ENCODE measurements around the gene GABBR2.

GABBR2 gene

DNA sequence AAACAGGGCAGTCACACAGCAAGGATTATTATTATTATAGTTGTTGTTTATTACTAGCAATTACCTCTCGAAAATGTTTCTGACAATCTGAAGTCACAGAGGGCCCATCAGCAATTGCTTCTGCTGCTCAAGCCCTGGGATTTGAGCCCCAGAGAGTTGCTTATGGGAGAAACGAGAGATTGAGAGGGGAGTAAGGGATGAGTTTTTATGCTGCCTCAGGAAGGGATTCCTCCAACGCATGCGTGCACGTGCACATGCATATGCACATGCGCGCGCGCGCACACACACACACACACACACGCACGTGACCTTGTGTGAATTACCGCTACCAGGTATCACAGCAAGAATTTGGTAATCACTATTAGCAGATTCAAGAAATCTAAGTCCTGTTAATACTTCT lies 264.1 kb downstream of the GABBR2 start:
- TF ChIP-seq, protein P1, sequence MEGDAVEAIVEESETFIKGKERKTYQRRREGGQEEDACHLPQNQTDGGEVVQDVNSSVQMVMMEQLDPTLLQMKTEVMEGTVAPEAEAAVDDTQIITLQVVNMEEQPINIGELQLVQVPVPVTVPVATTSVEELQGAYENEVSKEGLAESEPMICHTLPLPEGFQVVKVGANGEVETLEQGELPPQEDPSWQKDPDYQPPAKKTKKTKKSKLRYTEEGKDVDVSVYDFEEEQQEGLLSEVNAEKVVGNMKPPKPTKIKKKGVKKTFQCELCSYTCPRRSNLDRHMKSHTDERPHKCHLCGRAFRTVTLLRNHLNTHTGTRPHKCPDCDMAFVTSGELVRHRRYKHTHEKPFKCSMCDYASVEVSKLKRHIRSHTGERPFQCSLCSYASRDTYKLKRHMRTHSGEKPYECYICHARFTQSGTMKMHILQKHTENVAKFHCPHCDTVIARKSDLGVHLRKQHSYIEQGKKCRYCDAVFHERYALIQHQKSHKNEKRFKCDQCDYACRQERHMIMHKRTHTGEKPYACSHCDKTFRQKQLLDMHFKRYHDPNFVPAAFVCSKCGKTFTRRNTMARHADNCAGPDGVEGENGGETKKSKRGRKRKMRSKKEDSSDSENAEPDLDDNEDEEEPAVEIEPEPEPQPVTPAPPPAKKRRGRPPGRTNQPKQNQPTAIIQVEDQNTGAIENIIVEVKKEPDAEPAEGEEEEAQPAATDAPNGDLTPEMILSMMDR (conservative IDR thresholded peaks at IDR 0.05): no peak
- H3K27ac ChIP-seq: no peak overlapping the region

DNA sequence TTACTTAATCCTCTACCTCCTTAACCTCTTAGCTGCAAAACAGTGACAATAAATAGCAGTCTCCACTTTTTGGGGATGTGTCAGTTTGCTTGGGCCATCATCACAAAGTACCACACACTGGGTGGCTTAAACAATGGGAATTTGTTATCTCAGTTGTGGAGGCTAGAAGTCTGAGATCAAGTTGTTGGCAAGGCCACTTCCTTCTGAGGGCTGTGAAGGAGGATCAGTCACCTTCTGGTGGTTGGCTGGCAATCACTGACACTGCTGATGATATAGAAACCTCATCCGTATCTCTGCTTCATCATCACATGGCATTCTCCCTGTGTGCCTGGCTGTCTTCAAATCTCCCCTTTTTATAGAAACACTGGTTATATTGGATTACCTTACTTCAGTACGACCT lies 266.2 kb downstream of the GABBR2 start:
- TF ChIP-seq, protein P1 (conservative IDR thresholded peaks at IDR 0.05): no peak
- no peak overlapping the region for H3K27ac ChIP-seq

DNA sequence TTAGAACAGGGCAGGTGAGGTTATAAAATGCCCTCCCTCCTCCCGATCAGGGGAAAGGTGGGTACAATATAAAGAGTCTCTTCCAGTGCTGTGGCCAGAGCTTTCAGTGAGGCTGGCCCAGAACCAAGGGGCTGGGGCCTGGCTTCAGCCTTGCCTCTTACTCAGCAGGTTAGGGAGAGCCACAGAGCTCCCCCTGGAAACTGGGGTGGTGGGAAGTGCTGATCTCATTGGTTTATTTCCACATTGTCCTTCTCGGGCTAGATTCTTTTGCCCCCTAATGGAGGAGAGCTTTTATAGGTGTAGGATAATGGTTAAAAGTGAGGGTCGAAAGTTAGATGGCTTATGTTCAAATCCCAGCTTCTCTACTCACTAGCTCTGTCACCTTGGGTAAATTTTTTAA lies 266.6 kb downstream of the GABBR2 start:
- TF ChIP-seq, protein P1 (conservative IDR thresholded peaks at IDR 0.05): no peak
- H3K27ac ChIP-seq: no peak overlapping the region

DNA sequence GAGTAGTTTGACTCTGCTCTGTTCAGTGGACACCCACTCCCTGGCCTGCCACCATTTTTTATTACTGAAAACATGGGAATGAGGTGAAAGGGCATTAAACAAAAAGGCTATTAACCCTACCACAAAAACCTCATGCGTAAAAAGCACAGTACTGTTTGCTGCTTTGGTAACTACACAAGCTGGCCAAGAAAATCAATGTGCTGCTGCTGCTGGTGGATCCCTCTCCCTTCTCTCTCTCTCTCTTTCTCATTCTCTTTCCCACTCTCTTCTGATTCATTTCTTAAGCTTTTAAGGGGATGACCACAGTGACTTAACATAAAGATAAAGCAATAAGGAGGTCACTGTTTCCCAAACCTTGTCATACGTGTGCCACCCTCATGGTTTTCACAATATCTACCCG lies 270.1 kb downstream of the GABBR2 start:
- TF ChIP-seq, protein P1 (conservative IDR thresholded peaks at IDR 0.05): no peak

DNA sequence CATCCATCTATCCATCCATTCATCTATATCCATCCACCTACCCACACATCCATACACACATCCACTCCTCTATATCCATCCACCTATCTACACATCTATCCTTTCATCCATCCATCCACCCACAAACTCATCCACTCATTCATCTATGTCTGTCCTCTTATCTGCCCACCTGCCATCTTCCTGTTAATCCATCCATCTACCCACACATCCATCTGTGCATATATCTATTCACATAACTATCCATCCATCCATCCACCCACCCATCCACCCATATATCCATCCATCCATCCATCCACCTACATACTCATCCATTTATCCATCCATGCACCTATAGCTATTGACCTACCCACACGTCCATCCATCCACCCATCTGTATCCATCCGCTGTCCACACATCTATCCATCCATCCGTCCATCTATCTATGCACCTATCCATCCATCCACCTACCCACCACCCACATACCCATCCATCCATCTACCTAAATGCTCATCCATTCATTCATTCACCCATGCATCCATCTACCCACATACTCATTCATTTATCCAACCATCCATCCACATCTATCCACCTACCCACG lies 271.2 kb downstream of the GABBR2 start:
- no peak overlapping the region for H3K27ac ChIP-seq
- TF ChIP-seq, protein P1 (conservative IDR thresholded peaks at IDR 0.05): no peak

More for the DNA sequence above, 270.1 kb downstream of the GABBR2 start:
- no peak overlapping the region for H3K27ac ChIP-seq

DNA sequence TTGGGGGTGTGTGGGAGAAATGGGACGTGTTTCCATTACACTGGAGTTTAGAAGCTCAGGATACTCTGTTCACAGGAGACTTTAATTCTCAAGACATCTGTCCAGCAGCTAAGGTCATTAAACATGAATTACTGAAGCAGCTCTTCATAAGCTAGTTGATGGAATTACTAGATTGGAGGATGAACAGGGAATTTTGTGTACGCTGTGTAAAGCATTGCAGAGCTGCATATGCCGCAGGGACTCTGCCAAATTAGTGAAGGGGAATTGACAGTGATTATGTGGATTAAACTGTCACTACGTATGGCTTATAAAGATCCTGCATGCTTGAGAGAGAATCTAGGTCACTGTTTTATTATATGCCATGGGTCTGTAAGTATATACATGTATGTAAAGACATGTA lies 275.8 kb downstream of the GABBR2 start:
- no peak overlapping the region for H3K27ac ChIP-seq
- TF ChIP-seq, protein P1 (conservative IDR thresholded peaks at IDR 0.05): no peak

DNA sequence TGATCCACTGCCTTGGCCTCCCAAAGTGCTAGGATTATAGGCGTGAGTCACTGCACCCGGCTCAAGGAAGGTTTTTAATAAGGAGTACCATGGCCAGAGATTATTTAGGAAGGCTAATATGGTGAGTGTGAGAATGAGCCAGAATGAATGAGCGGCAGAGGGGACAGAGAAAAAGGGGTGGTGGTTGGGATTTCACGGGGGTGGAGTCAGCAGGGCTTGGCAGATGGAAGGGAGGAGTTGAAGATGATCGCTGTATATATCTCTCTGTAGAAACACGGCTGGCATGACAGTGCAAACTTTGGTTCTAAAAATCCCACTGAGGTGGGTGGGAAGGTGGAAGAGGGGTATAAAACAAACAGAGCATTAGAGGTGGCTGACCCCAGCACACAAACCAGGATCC lies 276.6 kb downstream of the GABBR2 start:
- TF ChIP-seq, protein P1 (conservative IDR thresholded peaks at IDR 0.05): no peak
- no peak overlapping the region for H3K27ac ChIP-seq

Data from VCaP (cell line).